Keratinocyte (primary cell): Measurements from ENCODE around the gene MYF5. TPM values are rescaled to one million over a fixed set of nuclear protein-coding genes. Genes with fewer than 3 reads are reported as not detected.

Source experiments
- DNase-seq: peaks from one replicate; pipeline ENCODE4 v3.0.0-alpha.2; 2011; ENCODE audit warnings: low read depth, missing footprints, low spot score
- FAIRE-seq: peaks from 2 replicates; lab custom pipeline; 2011; peaks lifted over from hg19 to GRCh38; lab: Jason Lieb, UNC
- H2AFZ ChIP-seq: 2 replicates; pipeline ENCODE4 v1.6.0; 2012; ENCODE audit warnings: low read length, control low read depth, inconsistent platforms; ENCODE audit not compliant: control insufficient read depth
- H3K27ac ChIP-seq: 2 replicates; pipeline ENCODE4 v1.5.1; 2011; ENCODE audit warnings: low read length; ENCODE audit not compliant: control insufficient read depth, insufficient read depth
- H3K27me3 ChIP-seq: 3 replicates; pipeline ENCODE4 v1.6.0; 2011; ENCODE audit warnings: low read length; ENCODE audit not compliant: control insufficient read depth, insufficient read depth; ENCODE audit errors: extremely low read depth
- H3K36me3 ChIP-seq, 2 experiments: 2 replicates in 1 of 2; 3 replicates in 1 of 2; pipeline ENCODE4 v1.5.1; 2011; ENCODE audit warnings: low read length in 2 of 2, mild to moderate bottlenecking in 1 of 2; ENCODE audit not compliant: control insufficient read depth in 2 of 2, insufficient read depth in 2 of 2; ENCODE audit errors: extremely low read depth in 1 of 2
- H3K4me1 ChIP-seq: 3 replicates; pipeline ENCODE4 v1.5.1; 2011; ENCODE audit warnings: low read length; ENCODE audit not compliant: control insufficient read depth, insufficient read depth; ENCODE audit errors: extremely low read depth
- H3K4me2 ChIP-seq: 3 replicates; pipeline ENCODE4 v1.6.0; 2011; ENCODE audit warnings: low read depth, low read length; ENCODE audit not compliant: control insufficient read depth, insufficient read depth; ENCODE audit errors: extremely low read depth
- H3K4me3 ChIP-seq, 3 experiments: fragments of 200-600 bp in 1 of 3; sonication (generic) in 1 of 3; 2 replicates in 2 of 3; 3 replicates in 1 of 3; pipeline ENCODE4 v1.5.1; 2011 to 2016; ENCODE audit warnings: low read length in 3 of 3, mild to moderate bottlenecking in 3 of 3, control low read depth in 2 of 3, inconsistent platforms in 1 of 3, low read depth in 1 of 3, mixed read lengths in 1 of 3, mixed run types in 1 of 3, moderate library complexity in 1 of 3; ENCODE audit not compliant: control insufficient read depth in 2 of 3, insufficient read depth in 2 of 3; ENCODE audit errors: extremely low read depth in 1 of 3
- H3K79me2 ChIP-seq: 2 replicates; pipeline ENCODE4 v1.6.0; 2012; ENCODE audit warnings: low read length; ENCODE audit not compliant: control insufficient read depth, insufficient read depth
- H3K9ac ChIP-seq: 3 replicates; pipeline ENCODE4 v1.6.0; 2011; ENCODE audit warnings: low read length; ENCODE audit not compliant: control insufficient read depth, insufficient read depth; ENCODE audit errors: extremely low read depth
- H3K9me1 ChIP-seq: 3 replicates; pipeline ENCODE4 v1.6.0; 2011; ENCODE audit warnings: low read length; ENCODE audit not compliant: control insufficient read depth, insufficient read depth; ENCODE audit errors: extremely low read depth
- H3K9me3 ChIP-seq: 2 replicates; pipeline ENCODE4 v1.5.1; 2012; ENCODE audit warnings: low read depth, low read length; ENCODE audit not compliant: control insufficient read depth
- H4K20me1 ChIP-seq: 3 replicates; pipeline ENCODE4 v1.6.0; 2011; ENCODE audit warnings: low read length; ENCODE audit not compliant: control insufficient read depth, insufficient read depth; ENCODE audit errors: extremely low read depth
- CTCF ChIP-seq, 3 experiments: IDR thresholded peaks in 1 of 3; conservative IDR thresholded peaks in 1 of 3; optimal IDR thresholded peaks in 1 of 3; 2 replicates in 2 of 3; 3 replicates in 1 of 3; pipeline versions ENCODE3 to v1.5.1; 2011; ENCODE audit warnings: low read length in 3 of 3, mild to moderate bottlenecking in 3 of 3, moderate library complexity in 2 of 3, control low read depth in 1 of 3, inconsistent platforms in 1 of 3; ENCODE audit not compliant: insufficient read depth in 2 of 3; ENCODE audit errors: extremely low read depth in 1 of 3
- EZH2 ChIP-seq: IDR thresholded peaks from one replicate; pipeline ENCODE4 v1.6.1; 2012; ENCODE audit warnings: inconsistent platforms, mild to moderate bottlenecking, low read length, moderate library complexity
- dilution Hi-C: fragments of 300-500 bp; cut with MboI; formaldehyde crosslinking; loops from one replicate; pipeline ENCODE4 v1.7.0; 2020; ENCODE audit warnings: low sequenced_read_pairs; ENCODE audit not compliant: extremely low pct_ligation_motif_present
- polyA plus RNA-seq, 5 experiments: library from polyadenylated mRNA; depleted of rRNA in 3 of 5; stranded (reverse) in 3 of 5; stranded (forward) in 1 of 5; unstranded in 1 of 5; fragments of >200 nt; gene quantifications; 1 replicate in 1 of 5; 2 replicates in 3 of 5; 3 replicates in 1 of 5; pipeline versions ENCODE4 v1.2.1 to v1.2.3, GENCODE V29; 2011 to 2012; ENCODE audit warnings: missing spikeins in 2 of 5, low read depth in 1 of 5, low replicate concordance in 1 of 5

Gene MYF5
- polyA plus RNA-seq, 1 donor (not counting 4 experiments of a cell fraction or from before 2014, with no cell fraction given): not detected

DNA sequence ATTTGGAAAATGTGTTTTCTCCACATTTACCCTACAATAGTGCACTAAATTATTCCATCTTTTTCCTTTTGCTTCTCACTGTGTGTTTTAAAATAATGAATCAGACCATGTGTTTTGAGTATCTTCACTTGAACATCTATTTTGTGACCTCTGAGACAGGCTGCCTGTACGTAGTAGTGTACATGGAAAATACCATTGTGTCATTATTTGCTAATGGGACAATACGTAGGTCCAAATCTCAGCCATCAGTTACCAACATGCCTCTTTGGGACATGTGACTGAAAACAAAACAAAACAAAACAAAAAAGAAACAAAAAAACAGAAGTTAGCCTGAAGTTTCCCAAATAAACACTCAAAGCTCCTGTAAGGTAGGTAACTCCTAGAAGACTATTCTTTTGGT, 16.4 kb upstream of the MYF5 start:
- H2AFZ ChIP-seq: no peak overlapping the region
- no peak overlapping the region for H3K27ac ChIP-seq
- H4K20me1 ChIP-seq: no peaks in the 10 kb centered on the region
- dilution Hi-C loops: no loop called here
- H3K4me1 ChIP-seq: peaks cover 9% of the 10 kb centered on the region
- H3K9me1 ChIP-seq: no peaks in the 10 kb centered on the region
- H3K9me3 ChIP-seq: no peaks in the 10 kb centered on the region
- no peaks in the 10 kb centered on the region for H3K79me2 ChIP-seq
- H3K9ac ChIP-seq: no peak overlapping the region
- no peak overlapping the region for H3K4me3 ChIP-seq
- no peaks in the 10 kb centered on the region for H3K27me3 ChIP-seq
- H3K36me3 ChIP-seq: no peaks in the 10 kb centered on the region
- DNase-seq: no peak
- FAIRE-seq: no peak
- H3K4me2 ChIP-seq: no peak overlapping the region
- TF ChIP-seq EZH2: no peak

GRCh38 chr12:80701388-80701787, 15.3 kb upstream of the MYF5 start:
- TF ChIP-seq CTCF (optimal IDR thresholded peaks at IDR 0.05 in 1 of 3, IDR thresholded peaks at IDR 0.05 in 1 of 3, conservative IDR thresholded peaks at IDR 0.05 in 1 of 3; ENCODE audit: extremely low read depth in 1 of 3, insufficient read depth in 2 of 3, low read length in 3 of 3): no peak
- TF ChIP-seq EZH2: no peak
- no peak for FAIRE-seq
- Histone ChIP-seq H2AFZ (no peak overlapping the region), H3K9me1 (no peaks in the 10 kb centered on the region), H3K9ac (no peak overlapping the region), H3K4me3 (no peak overlapping the region), H3K27ac (no peak overlapping the region), H3K4me2 (no peak overlapping the region), H4K20me1 (no peaks in the 10 kb centered on the region), H3K27me3 (no peaks in the 10 kb centered on the region), H3K79me2 (no peaks in the 10 kb centered on the region), H3K4me1 (peaks cover 9% of the 10 kb centered on the region), H3K36me3 (no peaks in the 10 kb centered on the region), H3K9me3 (no peaks in the 10 kb centered on the region)
- no peak for DNase-seq
- dilution Hi-C loops: no loop called here
